HepG2 (cell line): ENCODE measurements around the gene TOB1. TPM values are rescaled to one million over a fixed set of nuclear protein-coding genes. Genes with fewer than 3 reads are reported as not detected.
A peak's percentile ranks its signal among the peaks of the same experiment; 100 is the strongest.

ENCODE experiments used
- MIXL1 ChIP-seq: IDR thresholded peaks from 2 replicates; pipeline ENCODE4 v1.6.1; 2016
- MXD4 ChIP-seq: IDR thresholded peaks from 2 replicates; pipeline ENCODE4 v1.6.1; 2016; ENCODE audit warnings: mild to moderate bottlenecking, missing biosample characterization, missing genetic modification reagents
- PPARG ChIP-seq: conservative IDR thresholded peaks from 2 replicates; pipeline ENCODE4 v1.6.1; 2016; ENCODE audit warnings: missing biosample characterization, missing genetic modification reagents
- ZNF232 ChIP-seq: sonication (generic); formaldehyde crosslinking; IDR thresholded peaks from 2 replicates; pipeline ENCODE4 v1.4.0; 2020; ENCODE audit warnings: missing genetic modification reagents, borderline replicate concordance
- ZNF317 ChIP-seq: sonication (generic); formaldehyde crosslinking; IDR thresholded peaks from 2 replicates; pipeline ENCODE4 v1.5.0; 2020; ENCODE audit warnings: mild to moderate bottlenecking, missing genetic modification reagents
- ZNF431 ChIP-seq: sonication (generic); formaldehyde crosslinking; IDR thresholded peaks from 2 replicates; pipeline ENCODE4 v1.9.0; 2022; ENCODE audit warnings: missing genetic modification reagents, low read depth, mild to moderate bottlenecking, borderline replicate concordance
- polyA plus RNA-seq, 8 experiments: library from polyadenylated mRNA; depleted of rRNA in 3 of 8; stranded (reverse) in 7 of 8; unstranded in 1 of 8; fragments of >200 nt; fragmentation: Illumina TruSeq in 4 of 8; extraction: Trizol in 4 of 8; gene quantifications; 2 replicates each; pipeline versions ENCODE4 v1.2.1 to v1.2.3, GENCODE V29; 2011 to 2016; ENCODE audit warnings: low read depth in 4 of 8, missing spikeins in 1 of 8, mixed read lengths in 1 of 8; ENCODE audit not compliant: insufficient read depth in 1 of 8
- total RNA-seq, 5 experiments: library from RNA; depleted of rRNA; stranded (reverse); fragments of >200 nt; fragmentation: Illumina TruSeq; extraction: Trizol; gene quantifications; 2 replicates each; pipeline ENCODE4 v1.2.3, GENCODE V29; 2016; ENCODE audit warnings: low read depth in 1 of 5
- TF ChIP-seq, protein P1 (sequence below): sonication (generic); formaldehyde crosslinking; IDR thresholded peaks from 2 replicates; pipeline ENCODE4 v1.4.0; 2020; ENCODE audit warnings: mild to moderate bottlenecking, missing genetic modification reagents
- TF ChIP-seq, protein P2 (sequence below): sonication (generic); formaldehyde crosslinking; IDR thresholded peaks from 2 replicates; pipeline ENCODE4 v1.4.0; 2020; ENCODE audit warnings: mild to moderate bottlenecking, missing genetic modification reagents
- TF ChIP-seq, protein P3 (sequence below): sonication (generic); formaldehyde crosslinking; IDR thresholded peaks from 2 replicates; pipeline ENCODE4 v1.8.1; 2023; ENCODE audit warnings: mild to moderate bottlenecking, missing genetic modification reagents
- TF ChIP-seq, protein P4 (sequence below), 2 experiments: sonication (generic) in 1 of 2; formaldehyde crosslinking in 1 of 2; IDR thresholded peaks; 2 replicates each; pipeline versions ENCODE4 v1.5.1 to v1.6.1; 2011 to 2020; ENCODE audit warnings: borderline replicate concordance in 1 of 2, low read depth in 1 of 2, low read length in 1 of 2, mild to moderate bottlenecking in 1 of 2, missing genetic modification reagents in 1 of 2, moderate library complexity in 1 of 2
- TF ChIP-seq, protein P5 (sequence below): sonication (generic); formaldehyde crosslinking; IDR thresholded peaks from 2 replicates; pipeline ENCODE4 v1.4.0; 2020; ENCODE audit warnings: missing genetic modification reagents

TOB1 gene
- total and polyA plus RNA-seq, 2 of the 13 experiments (the other 11 are each of a cell fraction or from before 2014, with no cell fraction given): 21.9 to 57.7 TPM

DNA sequence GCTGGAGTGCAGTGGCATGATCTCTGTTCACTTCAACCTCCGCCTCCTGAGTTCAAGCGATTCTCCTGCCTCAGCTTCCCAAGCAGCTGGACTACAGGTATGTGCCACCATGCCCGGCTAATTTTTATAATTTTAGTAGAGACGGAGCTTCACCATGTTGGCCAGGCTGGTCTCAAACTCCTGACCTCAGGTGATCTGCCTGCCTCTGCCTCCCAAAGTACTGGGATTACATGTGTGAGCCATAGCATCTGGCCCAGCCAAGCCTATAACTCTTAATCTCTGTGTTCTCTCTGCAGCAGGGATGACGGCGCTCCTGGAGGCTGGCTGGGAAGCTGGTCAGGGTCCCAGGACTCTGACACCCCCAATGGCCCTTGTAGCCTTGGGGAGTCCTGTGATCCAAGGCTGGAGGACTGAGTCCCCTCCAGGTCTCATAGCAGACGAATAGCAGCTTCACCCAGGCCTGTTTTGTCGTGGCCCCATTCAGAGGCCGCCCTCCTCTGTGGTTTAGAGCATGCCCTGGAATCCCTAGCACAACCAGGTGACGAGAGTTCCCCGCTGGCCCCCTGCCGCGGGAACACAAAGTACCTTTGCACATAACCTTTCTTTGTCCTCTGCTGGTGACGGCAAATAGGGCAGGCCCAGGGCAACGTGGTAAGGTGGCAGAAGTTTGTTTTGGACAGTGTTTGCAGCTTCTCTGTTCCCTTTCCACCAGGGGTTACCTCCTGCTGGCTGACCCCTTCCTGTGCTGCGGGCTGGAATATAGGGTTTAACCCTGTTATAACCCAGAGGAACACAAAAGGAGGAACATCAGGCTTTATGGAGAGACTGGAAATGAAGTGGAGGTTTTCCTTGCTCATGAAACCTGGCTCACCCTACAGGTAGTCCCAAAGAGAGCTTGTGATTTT lies 43.0 kb upstream of the TOB1 start (continued):
- TF ChIP-seq, protein P1, sequence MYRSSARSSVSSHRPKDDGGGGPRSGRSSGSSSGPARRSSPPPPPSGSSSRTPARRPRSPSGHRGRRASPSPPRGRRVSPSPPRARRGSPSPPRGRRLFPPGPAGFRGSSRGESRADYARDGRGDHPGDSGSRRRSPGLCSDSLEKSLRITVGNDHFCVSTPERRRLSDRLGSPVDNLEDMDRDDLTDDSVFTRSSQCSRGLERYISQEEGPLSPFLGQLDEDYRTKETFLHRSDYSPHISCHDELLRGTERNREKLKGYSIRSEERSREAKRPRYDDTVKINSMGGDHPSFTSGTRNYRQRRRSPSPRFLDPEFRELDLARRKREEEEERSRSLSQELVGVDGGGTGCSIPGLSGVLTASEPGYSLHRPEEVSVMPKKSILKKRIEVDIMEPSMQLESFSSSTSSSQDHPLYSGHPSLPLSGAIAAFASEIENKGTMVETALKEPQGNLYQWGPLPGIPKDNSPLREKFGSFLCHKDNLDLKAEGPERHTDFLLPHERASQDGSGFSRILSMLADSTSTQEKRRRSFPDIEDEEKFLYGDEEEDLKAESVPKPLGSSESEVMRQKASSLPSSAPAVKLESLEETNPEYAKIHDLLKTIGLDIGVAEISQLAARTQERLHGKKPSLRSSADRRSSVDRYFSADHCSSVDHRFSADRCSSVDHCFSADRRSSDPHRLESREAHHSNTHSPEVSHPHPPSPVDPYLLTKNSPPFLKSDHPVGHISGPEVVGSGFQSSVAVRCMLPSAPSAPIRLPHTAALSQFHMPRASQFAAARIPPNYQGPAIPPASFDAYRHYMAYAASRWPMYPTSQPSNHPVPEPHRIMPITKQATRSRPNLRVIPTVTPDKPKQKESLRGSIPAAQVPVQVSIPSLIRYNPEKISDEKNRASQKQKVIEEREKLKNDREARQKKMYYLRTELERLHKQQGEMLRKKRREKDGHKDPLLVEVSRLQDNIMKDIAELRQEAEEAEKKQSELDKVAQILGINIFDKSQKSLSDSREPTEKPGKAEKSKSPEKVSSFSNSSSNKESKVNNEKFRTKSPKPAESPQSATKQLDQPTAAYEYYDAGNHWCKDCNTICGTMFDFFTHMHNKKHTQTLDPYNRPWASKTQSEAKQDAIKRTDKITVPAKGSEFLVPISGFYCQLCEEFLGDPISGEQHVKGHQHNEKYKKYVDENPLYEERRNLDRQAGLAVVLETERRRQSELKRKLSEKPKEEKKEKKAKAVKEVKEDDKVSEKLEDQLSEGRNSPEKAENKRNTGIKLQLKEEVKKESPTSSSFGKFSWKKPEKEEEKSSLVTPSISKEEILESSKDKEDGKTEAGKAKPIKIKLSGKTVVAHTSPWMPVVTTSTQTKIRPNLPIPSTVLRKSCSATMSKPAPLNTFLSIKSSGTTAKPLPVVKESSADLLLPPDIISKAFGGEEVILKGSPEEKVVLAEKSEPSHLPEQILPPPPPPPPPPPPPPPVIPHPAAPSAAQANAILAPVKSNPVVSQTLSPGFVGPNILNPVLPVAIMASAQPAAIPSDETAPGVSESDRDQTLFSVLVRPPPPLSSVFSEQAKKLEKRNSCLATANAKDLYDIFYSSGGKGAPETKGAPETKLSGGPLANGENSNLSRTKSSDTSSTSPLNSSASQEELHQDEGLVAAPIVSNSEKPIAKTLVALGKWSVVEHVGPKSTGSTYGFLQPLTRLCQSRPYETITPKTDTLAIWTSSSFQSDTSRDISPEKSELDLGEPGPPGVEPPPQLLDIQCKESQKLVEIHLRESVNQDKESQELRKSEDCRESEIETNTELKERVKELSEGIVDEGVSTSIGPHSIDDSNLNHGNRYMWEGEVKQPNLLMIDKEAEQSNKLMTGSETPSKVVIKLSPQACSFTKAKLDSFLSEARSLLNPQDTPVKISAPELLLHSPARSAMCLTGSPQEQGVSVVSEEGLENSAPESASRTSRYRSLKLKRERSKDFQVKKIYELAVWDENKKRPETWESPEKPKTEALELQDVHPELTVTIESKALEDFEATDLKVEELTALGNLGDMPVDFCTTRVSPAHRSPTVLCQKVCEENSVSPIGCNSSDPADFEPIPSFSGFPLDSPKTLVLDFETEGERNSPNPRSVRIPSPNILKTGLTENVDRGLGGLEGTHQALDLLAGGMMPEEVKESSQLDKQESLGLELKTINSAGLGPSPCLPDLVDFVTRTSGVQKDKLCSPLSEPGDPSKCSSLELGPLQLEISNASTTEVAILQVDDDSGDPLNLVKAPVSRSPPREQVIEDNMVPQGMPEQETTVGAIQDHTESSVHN (CRISPR knock-in tag): no peak; the same call in 1 of the 2 replicates
- TF ChIP-seq MXD4 (CRISPR knock-in tag) (peak; percentile 68; the same call in 1 of the 2 replicates), ZNF431 (CRISPR knock-in tag) (no peak), PPARG (CRISPR knock-in tag) (peak; percentile 63; the same call in 1 of the 2 replicates), MIXL1 (CRISPR knock-in tag) (peak; percentile 89; the same call in 1 of the 2 replicates), ZNF317 (peak; percentile 74), ZNF232 (CRISPR knock-in tag) (no peak)
- TF ChIP-seq, protein P2, sequence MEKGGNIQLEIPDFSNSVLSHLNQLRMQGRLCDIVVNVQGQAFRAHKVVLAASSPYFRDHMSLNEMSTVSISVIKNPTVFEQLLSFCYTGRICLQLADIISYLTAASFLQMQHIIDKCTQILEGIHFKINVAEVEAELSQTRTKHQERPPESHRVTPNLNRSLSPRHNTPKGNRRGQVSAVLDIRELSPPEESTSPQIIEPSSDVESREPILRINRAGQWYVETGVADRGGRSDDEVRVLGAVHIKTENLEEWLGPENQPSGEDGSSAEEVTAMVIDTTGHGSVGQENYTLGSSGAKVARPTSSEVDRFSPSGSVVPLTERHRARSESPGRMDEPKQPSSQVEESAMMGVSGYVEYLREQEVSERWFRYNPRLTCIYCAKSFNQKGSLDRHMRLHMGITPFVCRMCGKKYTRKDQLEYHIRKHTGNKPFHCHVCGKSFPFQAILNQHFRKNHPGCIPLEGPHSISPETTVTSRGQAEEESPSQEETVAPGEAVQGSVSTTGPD (CRISPR knock-in tag): peak; percentile 90
- TF ChIP-seq, protein P3, sequence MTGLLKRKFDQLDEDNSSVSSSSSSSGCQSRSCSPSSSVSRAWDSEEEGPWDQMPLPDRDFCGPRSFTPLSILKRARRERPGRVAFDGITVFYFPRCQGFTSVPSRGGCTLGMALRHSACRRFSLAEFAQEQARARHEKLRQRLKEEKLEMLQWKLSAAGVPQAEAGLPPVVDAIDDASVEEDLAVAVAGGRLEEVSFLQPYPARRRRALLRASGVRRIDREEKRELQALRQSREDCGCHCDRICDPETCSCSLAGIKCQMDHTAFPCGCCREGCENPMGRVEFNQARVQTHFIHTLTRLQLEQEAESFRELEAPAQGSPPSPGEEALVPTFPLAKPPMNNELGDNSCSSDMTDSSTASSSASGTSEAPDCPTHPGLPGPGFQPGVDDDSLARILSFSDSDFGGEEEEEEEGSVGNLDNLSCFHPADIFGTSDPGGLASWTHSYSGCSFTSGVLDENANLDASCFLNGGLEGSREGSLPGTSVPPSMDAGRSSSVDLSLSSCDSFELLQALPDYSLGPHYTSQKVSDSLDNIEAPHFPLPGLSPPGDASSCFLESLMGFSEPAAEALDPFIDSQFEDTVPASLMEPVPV (CRISPR knock-in tag): peak; percentile 92
- TF ChIP-seq, protein P4, sequence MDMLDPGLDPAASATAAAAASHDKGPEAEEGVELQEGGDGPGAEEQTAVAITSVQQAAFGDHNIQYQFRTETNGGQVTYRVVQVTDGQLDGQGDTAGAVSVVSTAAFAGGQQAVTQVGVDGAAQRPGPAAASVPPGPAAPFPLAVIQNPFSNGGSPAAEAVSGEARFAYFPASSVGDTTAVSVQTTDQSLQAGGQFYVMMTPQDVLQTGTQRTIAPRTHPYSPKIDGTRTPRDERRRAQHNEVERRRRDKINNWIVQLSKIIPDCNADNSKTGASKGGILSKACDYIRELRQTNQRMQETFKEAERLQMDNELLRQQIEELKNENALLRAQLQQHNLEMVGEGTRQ (IDR thresholded peaks at IDR 0.05; ENCODE audit: low read depth, low read length): no peak
- TF ChIP-seq, protein P4 (CRISPR knock-in tag; IDR thresholded peaks at IDR 0.05; ENCODE audit: borderline replicate concordance): no peak
- TF ChIP-seq, protein P5, sequence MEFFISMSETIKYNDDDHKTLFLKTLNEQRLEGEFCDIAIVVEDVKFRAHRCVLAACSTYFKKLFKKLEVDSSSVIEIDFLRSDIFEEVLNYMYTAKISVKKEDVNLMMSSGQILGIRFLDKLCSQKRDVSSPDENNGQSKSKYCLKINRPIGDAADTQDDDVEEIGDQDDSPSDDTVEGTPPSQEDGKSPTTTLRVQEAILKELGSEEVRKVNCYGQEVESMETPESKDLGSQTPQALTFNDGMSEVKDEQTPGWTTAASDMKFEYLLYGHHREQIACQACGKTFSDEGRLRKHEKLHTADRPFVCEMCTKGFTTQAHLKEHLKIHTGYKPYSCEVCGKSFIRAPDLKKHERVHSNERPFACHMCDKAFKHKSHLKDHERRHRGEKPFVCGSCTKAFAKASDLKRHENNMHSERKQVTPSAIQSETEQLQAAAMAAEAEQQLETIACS (CRISPR knock-in tag): peak; percentile 37; the same call in 1 of the 2 replicates
